ENCODE results near the gene DCTN4. TPM values are rescaled to one million over a fixed set of nuclear protein-coding genes. Genes with fewer than 3 reads are reported as not detected.

The DCTN4 gene
- total and polyA plus RNA-seq, 9 of the 15 experiments (the other 6 are each of a cell fraction or from before 2014, with no cell fraction given): 20.4 to 64.9 (median 49.9) TPM

DNA sequence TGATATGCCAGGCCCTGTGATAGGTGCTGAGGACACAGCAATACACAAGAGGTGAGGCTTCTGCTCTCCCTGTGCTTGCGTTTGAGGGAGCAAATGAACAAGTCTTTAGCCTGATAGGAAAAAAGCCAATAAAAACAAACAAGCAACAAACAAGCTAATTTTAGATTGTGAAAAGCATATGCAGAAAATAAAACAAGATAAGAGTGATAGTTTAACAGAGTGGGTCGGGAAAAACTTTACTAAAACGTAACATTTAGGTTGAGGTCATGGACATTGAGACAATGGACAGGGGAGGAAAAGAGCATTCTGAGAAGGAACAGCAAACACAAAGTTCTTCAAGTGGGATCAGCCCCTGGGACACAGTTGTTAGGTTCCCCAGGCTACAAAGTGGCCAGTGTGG, 24.0 kb upstream of the DCTN4 start:
- no peak overlapping the region for H3K4me3 ChIP-seq
- in situ Hi-C loops (cut with MboI) (no loop called here), intact Hi-C loops (cut with micrococcal nuclease) (no loop called here)
- no peaks in the 10 kb centered on the region for H3K36me3 ChIP-seq (ENCODE audit: control insufficient read depth, insufficient read depth, low read length)
- 0 out of 2 replicates have a peak, but pooled peaks have one; percentile 27 for TF ChIP-seq ETV5 (CRISPR knock-in tag; IDR thresholded peaks at IDR 0.05; ENCODE audit: low read depth)
- TF ChIP-seq NFRKB (IDR thresholded peaks at IDR 0.05; ENCODE audit: low read depth): no peak
- no peak overlapping the region for H3K4me2 ChIP-seq (ENCODE audit: insufficient read depth, low read length)
- no peak overlapping the region for H3K9ac ChIP-seq (ENCODE audit: insufficient read depth in 1 of 2, low read depth in 2 of 2, low read length in 2 of 2)
- no peaks in the 10 kb centered on the region for H3K27me3 ChIP-seq (ENCODE audit: control insufficient read depth in 2 of 2, insufficient read depth in 2 of 2, low read length in 2 of 2)
- no peak for FAIRE-seq
- no peaks in the 10 kb centered on the region for H3K9me3 ChIP-seq (replicated peaks; ENCODE audit: control insufficient read depth, insufficient read depth, low read depth, low read length)
- H3K27ac ChIP-seq (ENCODE audit: extremely low read depth, low read depth, low read length): peak overlapping the region; percentile 37; the same call in 1 of the 3 replicates
- peaks cover 9 to 15% of the 10 kb centered on the region in 2 experiments for H3K4me1 ChIP-seq (replicated peaks in 1 of 2; ENCODE audit: control insufficient read depth in 2 of 2, insufficient read depth in 2 of 2, low read length in 2 of 2)
- no peak for DNase-seq (ENCODE audit: extremely low read depth in 1 of 4, low spot score in 3 of 4)
- BruUV-seq (replicated peaks): no TSS peak
- peaks cover 9% of the 10 kb centered on the region; the same call in 1 of the 3 replicates for H3K79me2 ChIP-seq (ENCODE audit: control insufficient read depth, insufficient read depth, low read length)
- no peak overlapping the region for H2AFZ ChIP-seq (ENCODE audit: low read depth, low read length)
- ChIA-PET CTCF (ENCODE audit: low intra/inter-chr PET ratio) (no interaction called here), POLR2A (interaction anchor here (0.9 kb wide), 1 partner anchor 9 kb away, joined by 4 read pairs; no protein-coding TSS in a partner anchor)
- 29% methylated on average over 3 of the region's 3 CpGs for WGBS (ENCODE audit: insufficient coverage, low coverage, missing lambda C conversion rate)
- H3K9me1 ChIP-seq (ENCODE audit: control insufficient read depth, insufficient read depth, low read length): no peaks in the 10 kb centered on the region
- no peaks in the 10 kb centered on the region for H4K20me1 ChIP-seq (replicated peaks; ENCODE audit: control insufficient read depth, insufficient read depth, low read length)
- ATAC-seq: no peak

DNA sequence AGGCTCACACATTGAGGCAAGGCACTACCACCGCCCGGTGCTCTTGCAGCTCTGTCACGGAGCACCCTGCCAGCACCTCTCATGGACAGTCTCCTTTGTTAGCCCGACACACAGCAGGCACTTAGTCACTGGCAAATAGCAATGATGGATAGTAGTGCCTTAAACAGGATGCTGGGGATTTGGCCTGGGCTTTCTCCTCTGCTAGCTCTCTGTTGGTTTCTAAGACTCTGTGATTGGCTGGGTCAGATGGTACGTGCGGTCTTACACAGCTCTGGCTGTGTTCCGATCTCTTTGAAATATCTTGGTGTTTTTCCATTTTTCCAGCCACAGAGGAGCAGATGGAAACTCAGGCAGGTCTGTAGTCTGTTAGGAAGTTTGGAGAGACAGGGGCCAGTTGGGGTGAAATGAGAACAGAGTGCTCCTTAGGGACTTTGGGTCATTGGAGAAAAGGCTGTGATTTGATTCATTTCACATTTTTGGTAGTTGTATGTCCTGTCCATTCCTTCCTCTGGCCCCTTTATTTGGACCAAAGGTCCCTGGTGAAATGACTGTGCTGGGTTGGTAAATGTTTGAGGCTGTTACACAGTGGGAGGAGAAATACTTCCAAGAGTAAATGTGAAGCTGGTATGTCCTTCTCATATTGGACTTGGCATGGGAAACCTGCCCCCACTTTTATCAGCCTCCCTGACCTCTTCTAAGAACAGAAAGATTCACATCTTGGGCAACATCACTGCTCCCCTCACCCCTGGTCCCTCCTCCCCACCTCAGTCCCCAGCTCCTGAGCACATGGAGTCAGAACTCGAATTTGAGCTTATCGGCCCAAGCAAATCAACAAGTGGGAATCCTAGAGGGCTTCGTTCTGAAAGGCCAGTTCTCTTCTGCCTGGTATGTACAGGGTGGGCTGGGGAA, 23.1 kb upstream of the DCTN4 start:
- peaks cover 9% of the 10 kb centered on the region; the same call in 1 of the 3 replicates for H3K79me2 ChIP-seq (ENCODE audit: control insufficient read depth, insufficient read depth, low read length)
- ATAC-seq (no peak), DNase-seq (ENCODE audit: extremely low read depth in 1 of 4, low spot score in 3 of 4) (no peak), FAIRE-seq (no peak)
- no peak overlapping the region for H3K27ac ChIP-seq (ENCODE audit: extremely low read depth, low read depth, low read length)
- no peaks in the 10 kb centered on the region for H4K20me1 ChIP-seq (replicated peaks; ENCODE audit: control insufficient read depth, insufficient read depth, low read length)
- ChIA-PET POLR2A (interaction anchor here (0.9 to 1.6 kb wide), 4 partner anchors 8 to 23 kb away, joined by 3 to 5 read pairs (median 4); partner anchors contain the start of gene DCTN4), CTCF (ENCODE audit: low intra/inter-chr PET ratio) (no interaction called here)
- H3K4me3 ChIP-seq: no peak overlapping the region
- intact Hi-C loops (cut with micrococcal nuclease) (no loop called here), in situ Hi-C loops (cut with MboI) (no loop called here)
- H3K9me3 ChIP-seq (replicated peaks; ENCODE audit: control insufficient read depth, insufficient read depth, low read depth, low read length): no peaks in the 10 kb centered on the region
- H2AFZ ChIP-seq (ENCODE audit: low read depth, low read length): no peak overlapping the region
- BruUV-seq (replicated peaks): no TSS peak
- H3K4me1 ChIP-seq (replicated peaks in 1 of 2; ENCODE audit: control insufficient read depth in 2 of 2, insufficient read depth in 2 of 2, low read length in 2 of 2): peaks cover 15 to 17% of the 10 kb centered on the region in 2 experiments
- no peak overlapping the region for H3K4me2 ChIP-seq (ENCODE audit: insufficient read depth, low read length)
- H3K36me3 ChIP-seq (ENCODE audit: control insufficient read depth, insufficient read depth, low read length): no peaks in the 10 kb centered on the region
- H3K9ac ChIP-seq (ENCODE audit: insufficient read depth in 1 of 2, low read depth in 2 of 2, low read length in 2 of 2): no peak overlapping the region
- H3K9me1 ChIP-seq (ENCODE audit: control insufficient read depth, insufficient read depth, low read length): no peaks in the 10 kb centered on the region
- 68% methylated on average over 10 of the region's 10 CpGs for WGBS (ENCODE audit: insufficient coverage, low coverage, missing lambda C conversion rate)
- no peaks in the 10 kb centered on the region for H3K27me3 ChIP-seq (ENCODE audit: control insufficient read depth in 2 of 2, insufficient read depth in 2 of 2, low read length in 2 of 2)
- TF ChIP-seq, protein P1, sequence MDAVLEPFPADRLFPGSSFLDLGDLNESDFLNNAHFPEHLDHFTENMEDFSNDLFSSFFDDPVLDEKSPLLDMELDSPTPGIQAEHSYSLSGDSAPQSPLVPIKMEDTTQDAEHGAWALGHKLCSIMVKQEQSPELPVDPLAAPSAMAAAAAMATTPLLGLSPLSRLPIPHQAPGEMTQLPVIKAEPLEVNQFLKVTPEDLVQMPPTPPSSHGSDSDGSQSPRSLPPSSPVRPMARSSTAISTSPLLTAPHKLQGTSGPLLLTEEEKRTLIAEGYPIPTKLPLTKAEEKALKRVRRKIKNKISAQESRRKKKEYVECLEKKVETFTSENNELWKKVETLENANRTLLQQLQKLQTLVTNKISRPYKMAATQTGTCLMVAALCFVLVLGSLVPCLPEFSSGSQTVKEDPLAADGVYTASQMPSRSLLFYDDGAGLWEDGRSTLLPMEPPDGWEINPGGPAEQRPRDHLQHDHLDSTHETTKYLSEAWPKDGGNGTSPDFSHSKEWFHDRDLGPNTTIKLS (IDR thresholded peaks at IDR 0.05; ENCODE audit: borderline replicate concordance, low read depth): no peak
- TF ChIP-seq SAFB2 (IDR thresholded peaks at IDR 0.05; ENCODE audit: borderline replicate concordance, low read depth, low read length, severe bottlenecking) (no peak), RAD21 (CRISPR knock-in tag; conservative IDR thresholded peaks at IDR 0.05 in 1 of 2, IDR thresholded peaks at IDR 0.05 in 1 of 2) (no peak), ZNF445 (CRISPR knock-in tag; IDR thresholded peaks at IDR 0.05; ENCODE audit: low read depth) (no peak), NFRKB (IDR thresholded peaks at IDR 0.05; ENCODE audit: low read depth) (no peak), ZNF79 (CRISPR knock-in tag; IDR thresholded peaks at IDR 0.05; ENCODE audit: low read depth) (no peak), ZNF316 (IDR thresholded peaks at IDR 0.05) (no peak), FUS (optimal IDR thresholded peaks at IDR 0.05; ENCODE audit: low read depth, low read length) (no peak), POLR2H (tag; IDR thresholded peaks at IDR 0.05; ENCODE audit: low read depth) (no peak), ZNF140 (CRISPR knock-in tag; IDR thresholded peaks at IDR 0.05) (no peak), ZNF175 (CRISPR knock-in tag; IDR thresholded peaks at IDR 0.05; ENCODE audit: low read depth) (no peak)
